ENCODE results near the gene NLGN1. TPM values are rescaled to one million over a fixed set of nuclear protein-coding genes. Genes with fewer than 3 reads are reported as not detected.

NLGN1 gene
- total and polyA plus RNA-seq, 2 of the 8 experiments (the other 6 are each of a cell fraction or from before 2014, with no cell fraction given): 7.8 to 14.8 TPM

- Histone ChIP-seq H4K20me1 (replicated peaks in 1 of 2; ENCODE audit: control insufficient read depth in 1 of 2, insufficient read depth in 2 of 2, low read length in 2 of 2) (no peaks in the 10 kb centered on the region), H3K23me2 (ENCODE audit: low read depth, low read length) (no peaks in the 10 kb centered on the region)
- no peak for TF ChIP-seq KDM4A (IDR thresholded peaks at IDR 0.05; ENCODE audit: low read depth, low read length, severe bottlenecking)
- TF ChIP-seq HDAC6 (IDR thresholded peaks at IDR 0.05; ENCODE audit: low read depth, low read length): no peak
- no peak for TF ChIP-seq SUZ12 (IDR thresholded peaks at IDR 0.05; ENCODE audit: low read length)
- TF ChIP-seq CBX8 (IDR thresholded peaks at IDR 0.05; ENCODE audit: borderline replicate concordance, low read depth, low read length): no peak
- no peak for TF ChIP-seq E2F6 (IDR thresholded peaks at IDR 0.05)
- no peak for TF ChIP-seq RNF2 (IDR thresholded peaks at IDR 0.05; ENCODE audit: borderline replicate concordance, low read depth, low read length, missing control alignments, poor library complexity, severe bottlenecking)
- no peak for TF ChIP-seq KDM1A (IDR thresholded peaks at IDR 0.05; ENCODE audit: borderline replicate concordance, low read length)
These were observed 880.5 kb downstream of the NLGN1 start for GRCh38 chr3:174278094-174278493.

More at GRCh38 chr3:174278094-174278493, 880.5 kb downstream of the NLGN1 start:
- DNase-seq (ENCODE audit: low read depth in 1 of 2, low spot score in 2 of 2) (no peak), FAIRE-seq (no peak)
- Histone ChIP-seq H2BK5ac (ENCODE audit: low read depth, low read length) (no peak overlapping the region), H4K5ac (ENCODE audit: insufficient read length, low read depth, low read length) (no peak overlapping the region), H3K4ac (replicated peaks; ENCODE audit: insufficient read length, low read depth, low read length) (no peak overlapping the region), H4K91ac (replicated peaks; ENCODE audit: insufficient read length, low read length) (no peak overlapping the region), H2BK12ac (ENCODE audit: low read depth, low read length) (no peak overlapping the region), H3K23ac (ENCODE audit: insufficient read length) (no peak overlapping the region), H2BK15ac (ENCODE audit: low read length) (no peak overlapping the region), H3K36me3 (ENCODE audit: control insufficient read depth in 2 of 4, insufficient read depth in 4 of 4, low read length in 3 of 4) (no peaks in the 10 kb centered on the region; a peak in 1 of 8 replicates), H3K4me2 (ENCODE audit: insufficient read depth in 1 of 2, low read depth in 2 of 2, low read length in 2 of 2) (no peak overlapping the region), H3K56ac (replicated peaks; ENCODE audit: insufficient read length, low read depth, low read length) (no peak overlapping the region), H3K79me2 (ENCODE audit: control insufficient read depth in 1 of 2, insufficient read depth in 2 of 2, low read length in 2 of 2) (no peaks in the 10 kb centered on the region), H2BK120ac (replicated peaks; ENCODE audit: low read depth, low read length) (no peak overlapping the region), H3K14ac (ENCODE audit: insufficient read length) (no peak overlapping the region), H2BK20ac (ENCODE audit: low read length) (no peak overlapping the region), H2AK5ac (ENCODE audit: low read depth, low read length) (no peak overlapping the region), H3K27me3 (replicated peaks in 1 of 4; ENCODE audit: control insufficient read depth in 3 of 4, extremely low read depth in 1 of 4, insufficient read depth in 3 of 4, low read length in 3 of 4) (no peaks in the 10 kb centered on the region), H2AFZ (ENCODE audit: low read length) (no peak overlapping the region), H3K79me1 (ENCODE audit: low read depth, low read length) (no peaks in the 10 kb centered on the region), H4K8ac (ENCODE audit: extremely low read depth, insufficient read depth, low read length) (no peak overlapping the region), H3K9ac (replicated peaks in 1 of 4; ENCODE audit: extremely low read depth in 1 of 4, low read depth in 3 of 4, low read length in 3 of 4) (no peak overlapping the region), H3K27ac (ENCODE audit: low read depth, low read length) (no peak overlapping the region), H3K9me3 (ENCODE audit: insufficient read depth in 2 of 2, low read depth in 1 of 2, low read length in 1 of 2) (no peaks in the 10 kb centered on the region), H3K18ac (ENCODE audit: extremely low read depth, low read length) (no peak overlapping the region), H3K4me1 (replicated peaks in 1 of 4; ENCODE audit: control insufficient read depth in 3 of 4, insufficient read depth in 4 of 4, low read length in 3 of 4) (peaks cover 0 to 2% (median 0%) of the 10 kb centered on the region in 4 experiments; a peak in 2 of 7 replicates), H3K4me3 (ENCODE audit: extremely low read depth in 1 of 4, insufficient read depth in 2 of 4, low read depth in 3 of 4, low read length in 4 of 4) (no peak overlapping the region)
- ChIA-PET POLR2A (ENCODE audit: partially characterized antibody) (no interaction called here), CTCF (ENCODE audit: partially characterized antibody) (interaction anchor here (1.4 kb wide), 1 partner anchor 24 kb away, joined by 6 read pairs; no protein-coding TSS in a partner anchor)
- WGBS, 2 experiments (ENCODE audit: extremely low coverage in 1 of 2, insufficient coverage in 1 of 2, insufficient read length in 1 of 2, insufficient replicate concordance in 2 of 2, low coverage in 1 of 2, low lambda C conversion rate in 2 of 2, missing lambda C conversion rate in 1 of 2): 45% methylated on average over 1 of the region's 1 CpG; no CpG with 5 or more reads in 1 of the 2 experiments
